Measurements from ENCODE around the gene C1QTNF7.

The C1QTNF7 gene

DNA sequence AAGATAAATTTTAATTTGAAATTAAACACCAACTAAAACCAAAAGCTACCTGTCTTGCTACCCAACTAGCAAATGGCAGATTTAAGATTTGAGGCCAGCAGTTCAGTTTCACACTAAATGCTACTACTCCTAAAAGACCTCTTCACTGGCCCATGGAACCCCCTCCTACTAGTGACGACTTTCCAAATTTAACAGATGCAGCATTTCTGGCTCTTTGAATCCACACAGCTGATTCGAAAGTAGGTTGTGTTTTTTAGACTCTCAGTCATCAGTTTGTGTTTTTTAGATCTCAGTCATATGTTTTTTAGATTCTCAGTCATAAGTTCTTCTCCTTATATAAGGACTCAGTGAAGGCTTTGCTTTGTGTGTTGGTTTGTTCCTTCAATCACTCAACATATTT lies 30.8 kb downstream of the C1QTNF7 start:
- no peak for DNase-seq

DNA sequence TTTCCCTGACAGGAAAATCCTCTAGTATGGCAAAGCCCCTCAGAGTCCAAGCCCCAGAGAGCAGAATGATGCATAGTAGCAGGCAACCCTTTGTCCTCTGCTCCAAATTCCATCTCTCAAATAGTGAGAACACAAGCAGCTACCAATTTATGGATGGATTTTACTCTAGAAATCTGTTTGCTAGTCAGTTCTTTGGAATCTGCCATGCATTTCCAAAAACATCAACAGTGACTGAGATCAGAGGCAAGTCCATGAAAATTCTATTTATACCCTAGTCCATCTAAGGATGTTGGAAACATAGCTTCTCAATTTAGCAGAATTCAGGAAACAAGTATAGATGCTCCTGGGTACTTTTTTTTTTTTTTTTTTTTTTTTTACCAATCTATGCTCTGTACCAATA lies 31.9 kb downstream of the C1QTNF7 start:
- no peak for DNase-seq

DNA sequence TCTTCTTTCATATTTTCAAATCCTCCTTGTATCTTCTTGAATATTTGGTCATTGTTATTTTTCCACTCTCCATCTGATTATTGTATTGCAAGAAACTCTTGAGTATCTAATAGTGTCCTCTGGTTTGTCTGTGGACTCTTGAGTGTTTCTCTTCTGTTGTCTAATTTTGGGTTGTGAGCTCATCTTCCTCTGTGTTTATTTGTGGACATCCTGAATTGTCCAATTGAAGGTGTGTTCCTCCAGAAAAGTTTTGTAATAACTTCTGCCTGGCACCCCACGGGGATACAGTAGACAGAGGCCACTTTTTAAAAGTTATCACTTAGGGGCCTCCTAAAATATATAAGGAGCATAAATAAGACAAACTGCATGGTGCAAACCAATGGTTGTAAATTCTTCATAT lies 38.8 kb downstream of the C1QTNF7 start:
- DNase-seq: no peak

DNA sequence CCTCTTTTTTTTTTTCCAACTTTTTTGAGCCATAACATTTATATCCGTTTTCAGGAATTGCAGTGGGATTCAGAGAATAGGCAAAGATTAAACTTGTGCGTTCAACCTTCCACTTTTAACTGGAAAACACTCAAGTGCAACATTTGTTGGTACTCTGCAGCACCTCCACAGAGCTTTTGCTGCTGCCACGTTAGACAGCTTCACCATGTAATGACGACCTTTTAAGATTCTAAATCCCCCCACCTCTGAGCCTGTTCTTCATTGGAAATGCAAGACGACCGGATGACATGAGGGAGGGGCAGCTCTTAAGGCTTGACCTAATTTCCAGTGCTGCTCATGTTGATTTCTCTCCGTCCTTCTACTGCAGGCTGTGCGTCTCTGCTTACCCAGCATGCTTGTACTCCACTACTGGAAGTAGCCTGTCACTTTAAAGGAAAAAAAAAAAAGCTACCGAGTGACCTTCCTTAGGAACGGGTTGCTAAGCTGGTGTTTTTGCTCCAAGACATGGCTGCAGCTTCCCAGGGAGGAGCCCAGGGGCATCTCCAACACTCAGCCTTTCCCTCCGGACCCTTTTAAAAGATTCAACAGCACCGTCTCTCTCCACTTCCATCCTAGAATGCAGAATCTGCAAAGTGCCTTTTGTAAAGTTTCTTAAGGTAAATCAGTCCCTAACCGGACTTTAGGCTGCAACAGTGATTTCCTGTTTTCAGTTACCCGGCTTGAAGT lies 41.7 kb downstream of the C1QTNF7 start, which contains the start of gene CC2D2A:
Gene CC2D2A, plus strand, starts transcription at position 481 of the 726 bp plus-strand sequence. CDS start 6,051 bp downstream, outside the sequence.
- DNase-seq: no peak

DNA sequence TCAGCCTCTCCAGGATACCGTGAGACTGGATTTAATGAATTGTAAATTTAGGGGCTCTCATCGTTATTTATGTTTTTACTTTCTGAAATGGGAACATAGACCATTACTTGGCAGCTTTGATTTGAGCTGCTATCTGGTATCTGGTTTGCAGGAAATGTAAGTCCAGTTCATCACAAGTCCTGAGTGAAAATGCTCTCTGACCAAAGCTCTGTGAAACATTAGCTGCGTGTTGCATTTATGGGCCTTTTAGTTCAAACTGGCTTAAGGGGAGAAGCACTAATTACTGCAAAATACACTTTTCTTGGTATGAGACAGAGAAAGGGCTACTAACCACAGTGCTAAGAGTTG lies 42.3 kb downstream of the C1QTNF7 start:
- DNase-seq: no peak

DNA sequence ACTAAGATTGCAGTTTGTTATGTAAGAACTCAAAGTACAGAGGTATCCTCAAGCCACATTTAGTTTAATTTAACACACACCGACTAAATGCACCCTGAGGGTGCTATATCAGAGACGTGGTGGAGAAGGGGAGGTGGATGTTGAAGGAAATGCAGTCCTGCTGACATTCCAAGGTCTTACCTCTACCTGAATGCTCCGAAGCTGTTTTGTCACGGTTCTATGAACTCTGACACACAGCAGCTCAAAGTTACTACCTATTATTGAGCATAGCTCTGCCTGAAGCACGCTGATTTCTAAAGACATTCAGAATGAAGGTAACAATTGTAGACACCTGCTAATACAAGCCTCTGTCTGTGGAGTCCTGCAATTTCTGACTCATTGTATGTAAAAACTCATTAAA lies 48.6 kb downstream of the C1QTNF7 start:
- DNase-seq: no peak

DNA sequence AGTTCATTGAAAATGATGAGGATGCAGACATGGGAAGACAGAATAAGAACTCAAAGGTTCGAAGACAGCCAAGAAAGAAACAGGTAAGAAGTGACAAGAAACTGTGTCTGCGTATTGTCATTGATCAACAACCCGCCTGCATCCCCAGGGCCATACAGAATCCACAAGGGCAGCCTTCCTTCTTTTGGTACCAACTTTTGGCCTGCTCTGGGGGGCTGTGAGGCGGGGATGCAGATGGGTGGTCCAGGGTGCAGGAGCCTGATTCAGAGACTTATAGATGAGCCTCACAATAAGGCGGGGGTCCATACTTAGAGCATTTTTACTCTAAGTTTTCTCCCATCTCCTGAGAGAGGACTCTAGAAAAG lies 50.9 kb downstream of the C1QTNF7 start:
- no peak for DNase-seq

DNA sequence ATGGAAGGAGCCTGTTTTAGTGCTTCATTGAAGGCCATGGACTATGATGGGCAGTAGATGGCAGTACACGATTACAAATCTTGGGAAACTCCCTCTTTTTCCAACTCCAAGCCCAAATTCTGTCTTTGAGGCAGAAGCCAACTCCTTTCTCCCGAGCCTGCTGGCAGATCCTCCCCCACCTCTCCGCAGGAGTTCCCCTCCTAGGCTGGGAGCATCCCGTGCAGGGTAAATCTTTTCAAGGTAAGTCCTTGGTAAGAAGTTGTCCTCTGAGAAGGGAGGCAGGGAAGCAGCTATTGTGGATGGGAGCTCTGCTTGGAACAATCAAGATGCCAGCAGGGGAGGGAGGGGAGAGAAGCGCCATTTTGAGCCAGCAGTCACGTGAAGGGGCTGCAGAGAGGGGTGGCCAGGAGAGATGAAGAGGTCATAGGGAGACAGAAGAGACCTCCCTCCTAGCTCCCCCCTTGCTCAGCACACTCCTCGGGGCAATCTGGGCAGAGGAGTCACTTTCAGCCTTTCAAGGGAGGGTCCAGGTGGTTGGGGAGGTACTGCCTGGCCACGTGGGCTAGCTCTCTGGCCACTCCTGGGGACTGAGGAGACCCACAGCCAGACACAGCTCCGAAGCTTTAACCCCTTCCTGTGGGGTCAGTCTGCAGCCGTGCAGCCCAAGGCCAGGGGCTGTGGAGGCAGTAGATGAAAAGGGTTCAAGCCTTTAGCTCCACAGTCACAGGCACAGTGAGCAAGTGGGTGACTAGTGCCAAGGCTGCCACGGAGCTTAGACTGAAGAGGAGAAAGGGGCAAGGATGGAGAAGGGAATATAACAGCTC lies 51.5 kb downstream of the C1QTNF7 start:
- peak; percentile 10 for DNase-seq

DNA sequence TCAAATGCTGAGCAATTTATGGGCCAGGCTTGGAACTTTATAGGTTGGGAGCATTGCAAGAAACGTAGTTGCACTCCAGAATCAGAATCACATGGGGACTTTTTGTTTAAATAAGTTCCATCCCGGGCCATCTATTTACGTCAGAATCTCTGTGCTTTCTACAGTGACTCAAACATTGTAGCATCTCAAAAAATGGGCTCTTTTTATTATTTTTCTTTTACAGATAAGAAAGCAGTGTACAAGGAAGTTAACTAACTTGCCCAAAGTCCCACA lies 52.0 kb downstream of the C1QTNF7 start:
- DNase-seq: no peak

DNA sequence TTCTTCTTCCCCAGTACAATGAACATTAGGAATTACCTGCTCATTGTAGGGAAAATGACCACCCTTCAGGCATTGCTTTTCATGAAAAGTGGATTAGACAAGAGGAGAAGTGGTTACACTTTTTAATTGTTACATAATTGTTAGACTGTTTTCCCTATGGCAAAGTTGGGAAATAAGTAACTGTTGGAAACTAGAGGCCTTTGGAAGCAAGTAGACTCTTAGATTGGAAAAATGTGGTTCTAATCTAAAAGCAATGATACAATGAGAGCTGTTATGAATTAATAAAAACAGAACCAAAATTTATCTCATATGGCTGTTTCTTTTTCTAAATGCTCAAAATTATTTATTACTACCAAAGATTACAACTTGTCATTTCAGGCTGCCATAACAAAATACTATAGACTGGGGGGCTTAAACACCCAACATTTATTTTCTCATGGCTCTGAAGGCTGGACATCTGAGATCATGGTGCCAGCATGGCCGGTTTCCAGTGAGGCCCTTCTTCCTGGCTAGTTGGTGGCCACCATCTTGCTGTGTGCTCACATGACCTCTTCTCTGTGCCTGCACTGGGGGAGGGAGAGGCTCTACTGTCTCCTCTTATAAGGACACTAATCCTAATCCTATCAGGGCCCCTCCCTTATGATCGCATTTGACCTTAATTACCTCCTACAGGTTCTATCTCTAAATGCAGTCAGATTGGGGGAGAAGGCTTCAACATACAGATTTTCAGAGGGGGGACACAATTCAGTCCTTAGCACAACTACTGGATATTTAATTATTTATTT lies 54.3 kb downstream of the C1QTNF7 start:
- no peak for DNase-seq

DNA sequence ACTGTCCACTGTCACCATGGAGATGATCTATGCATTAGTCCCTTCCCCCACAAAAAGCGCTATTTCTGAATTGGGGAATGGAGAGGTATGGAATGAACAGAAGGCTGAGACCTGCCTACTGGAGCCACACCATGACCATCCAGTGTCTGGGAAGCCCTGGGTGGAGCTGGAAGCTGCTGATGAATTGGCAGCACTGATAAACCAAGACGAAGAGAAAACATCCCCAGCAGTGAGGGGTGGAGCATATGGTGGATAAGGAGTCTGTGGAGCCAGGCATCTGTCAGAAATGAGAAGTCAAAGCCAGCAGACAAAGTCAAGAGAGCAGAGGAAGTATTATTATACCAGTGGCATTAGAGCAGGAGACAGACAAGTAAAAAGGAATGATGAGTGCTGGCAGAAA lies 55.0 kb downstream of the C1QTNF7 start:
- no peak for DNase-seq

DNA sequence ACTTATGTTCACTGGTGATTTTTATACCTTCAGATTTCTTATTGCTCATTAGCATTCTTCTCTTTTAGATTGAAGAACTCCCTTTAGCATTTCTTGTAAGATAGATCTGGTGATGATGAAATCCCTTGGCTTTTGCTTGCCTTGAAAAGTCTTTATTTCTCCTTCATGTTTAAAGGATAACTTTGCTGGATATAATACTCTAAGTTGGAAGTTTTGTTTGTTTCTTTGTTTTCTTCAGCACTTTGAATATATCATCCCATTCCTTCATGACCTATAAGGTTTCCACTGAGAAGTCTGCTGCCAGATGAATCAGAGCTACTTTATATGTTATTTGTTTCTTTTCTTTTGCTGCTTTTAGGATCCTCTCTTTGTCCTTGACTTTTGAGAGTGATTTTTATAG lies 60.3 kb downstream of the C1QTNF7 start:
- DNase-seq: no peak

DNA sequence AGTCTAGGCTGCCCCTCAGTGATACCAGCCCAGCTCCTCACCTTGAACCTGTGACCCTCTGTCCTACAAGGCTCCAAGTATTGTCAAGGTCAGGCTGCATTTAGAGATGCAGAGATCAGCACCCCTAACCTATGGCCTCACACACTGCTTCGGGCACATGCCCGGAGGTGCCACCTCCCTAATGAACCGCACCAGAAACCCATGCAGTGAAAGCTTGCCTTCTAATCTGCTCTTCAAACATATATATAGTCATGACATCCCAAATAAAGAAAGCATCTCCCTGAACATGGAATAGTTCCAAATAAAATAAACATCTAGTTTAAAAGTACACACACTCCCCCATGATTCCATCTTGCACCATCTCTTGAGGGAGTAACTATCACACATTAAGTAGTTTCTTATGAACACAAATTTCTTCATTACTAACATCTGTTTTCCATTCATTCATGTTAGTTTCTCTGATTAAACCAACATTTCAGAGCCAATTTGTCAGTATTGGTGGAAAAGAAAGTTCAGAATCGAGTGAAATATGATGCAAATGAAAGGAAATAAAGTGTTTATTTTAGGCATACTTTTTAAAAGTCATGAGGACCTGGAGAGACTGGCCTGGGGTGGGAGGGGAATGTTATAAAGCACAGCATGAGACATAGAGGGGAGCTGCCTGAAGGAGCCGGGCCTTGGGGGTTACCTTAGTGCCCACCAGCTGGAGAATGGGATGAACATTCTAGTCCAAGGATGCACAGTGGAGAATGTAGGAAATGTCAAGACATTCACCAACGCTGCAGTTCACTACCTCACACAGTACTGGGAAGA lies 61.0 kb downstream of the C1QTNF7 start:
- no peak for DNase-seq

DNA sequence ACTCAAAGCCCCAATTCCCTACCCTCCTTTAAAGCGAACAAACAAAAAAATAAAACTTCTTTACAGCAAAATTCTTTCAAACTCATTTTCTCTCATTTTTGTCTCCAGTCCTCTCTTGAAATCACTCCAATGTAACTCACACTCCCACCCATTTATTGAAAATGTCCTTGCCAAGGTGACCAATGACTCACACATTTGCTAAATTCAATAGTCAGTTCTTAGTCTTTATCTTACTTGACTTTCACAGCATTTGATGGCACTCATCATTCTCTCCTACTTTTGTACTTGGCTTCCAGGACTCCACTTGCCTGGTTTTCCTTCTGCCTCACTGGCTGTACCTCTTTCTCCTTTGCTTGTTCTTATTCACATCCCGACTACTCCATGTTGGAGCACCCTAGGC lies 61.7 kb downstream of the C1QTNF7 start:
- DNase-seq: no peak

DNA sequence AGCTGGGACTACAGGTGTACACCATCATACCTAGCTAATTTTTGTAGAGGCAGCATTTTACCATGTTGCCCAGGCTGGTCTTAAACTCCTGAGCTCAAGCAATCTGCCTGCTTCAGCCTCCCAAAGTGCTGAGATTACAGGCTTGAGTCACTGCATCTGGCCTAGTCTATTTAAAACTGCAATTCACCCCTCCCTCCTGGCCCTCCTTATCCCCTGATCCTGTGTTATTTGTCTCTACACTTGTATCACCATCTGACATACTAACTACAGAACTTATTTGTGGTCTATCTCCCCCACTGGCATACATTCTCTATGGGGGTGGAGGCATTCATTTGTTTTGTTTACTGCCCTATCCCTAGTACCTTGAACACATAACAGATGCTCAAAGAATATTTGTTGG lies 65.6 kb downstream of the C1QTNF7 start:
- no peak for DNase-seq

DNA sequence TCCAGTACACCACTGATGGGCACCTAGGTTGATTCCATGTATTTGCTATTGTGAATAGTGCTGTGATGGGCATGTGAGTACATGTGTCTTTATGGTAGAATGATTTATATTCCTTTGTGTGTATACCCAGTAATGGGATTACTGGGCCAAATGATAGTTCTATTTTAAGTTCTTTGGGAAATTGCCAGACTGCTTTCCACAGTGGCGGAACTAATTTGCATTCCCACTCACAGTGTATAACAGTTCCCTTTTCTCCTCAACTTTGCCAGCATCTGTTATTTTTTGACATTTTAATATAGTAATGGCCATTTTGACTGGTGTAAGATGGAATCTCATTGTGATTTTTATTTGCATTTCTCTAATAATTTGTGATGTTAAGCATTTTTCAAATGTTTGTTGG lies 67.8 kb downstream of the C1QTNF7 start:
- DNase-seq: no peak
